GM18907 (cell line): ENCODE data around the gene ABITRAM.

Experiments used
- ATAC-seq: cut with Tn5 transposase; IDR thresholded peaks from one replicate; pipeline ENCODE4 v1.9.1; 2021; ENCODE audit warnings: mild to moderate bottlenecking, moderate library complexity; ENCODE audit not compliant: unreplicated experiment

ABITRAM gene

DNA sequence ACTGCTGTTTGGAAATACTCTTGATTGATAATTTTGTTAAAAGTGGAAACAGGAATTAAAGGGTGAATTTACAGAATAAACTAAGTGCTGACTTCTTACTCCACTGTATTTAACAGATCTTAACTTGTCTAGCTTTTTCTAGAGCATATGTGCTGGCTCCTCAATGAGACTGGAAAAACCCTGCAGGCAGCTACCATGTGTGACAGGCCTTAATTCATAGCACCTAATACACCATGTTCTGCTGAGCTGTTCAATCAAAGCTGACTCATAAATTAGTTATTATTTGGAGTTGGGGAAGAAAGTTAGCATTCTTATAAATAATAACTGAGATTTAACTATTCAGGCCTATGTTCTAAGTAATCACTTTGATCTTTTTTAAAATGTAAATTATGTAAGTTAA lies 49.7 kb downstream of the ABITRAM start:
- no peak for ATAC-seq
